ENCODE measurements around the gene KLHL7. TPM values are rescaled to one million over a fixed set of nuclear protein-coding genes. Genes with fewer than 3 reads are reported as not detected.

Gene KLHL7
- 29.0 and 32.1 TPM in 2 replicates for total RNA-seq
- 13.7 and 21.3 TPM in 2 replicates for polyA plus RNA-seq
- polyA plus RNA-seq (2011; cell fraction: cytosol; rRNA removed): 28.4 and 30.4 TPM in 2 replicates
- 20.2 and 27.8 TPM in 2 replicates for polyA plus RNA-seq (2011; cell fraction: nucleus; rRNA removed)
- polyA plus RNA-seq (2012): 32.8 and 43.3 TPM in 2 replicates
- 14.9 and 19.2 TPM in 2 replicates for polyA minus RNA-seq
- polyA minus RNA-seq (2011; cell fraction: cytosol; rRNA and poly(A)+ RNA removed): 15.2 TPM
- polyA minus RNA-seq (2011; cell fraction: nucleus; rRNA and poly(A)+ RNA removed): 22.0 and 23.4 TPM in 2 replicates
- Bru-seq, nascent RNA: percentile 66 among the genes with signal in this experiment
- BruChase-seq, experiment 1, labeled RNA remaining after a 6-hour chase: percentile 66 among the genes with signal in this experiment
- BruChase-seq, experiment 2, labeled RNA remaining after a 2-hour chase: percentile 66 among the genes with signal in this experiment
- long read RNA-seq, full-length matches to known transcripts: 79 of 105 reads
- long read RNA-seq, partial matches to known transcripts: 8 of 105 reads
- long read RNA-seq, other reads (novel, unspliced or antisense): 18 of 105 reads

GRCh38 chr7:23105644-23106056 lies at the start of gene KLHL7:
Gene KLHL7, plus strand, starts transcription at chr7:23105785. Its CDS starts 242 bp downstream, at chr7:23106027.
- peaks cover 17% of the 10 kb centered on the region for H3K4me1 ChIP-seq (ENCODE audit: control insufficient read depth, extremely low read depth, insufficient read depth, low read length)
- ChIA-PET CTCF (interaction anchor here (1.1 to 2.2 kb wide), 10 partner anchors 10 to 545 kb away, joined by 3 to 26 read pairs (median 4); no protein-coding TSS in a partner anchor), POLR2A (no interaction called here)
- DNase-seq (ENCODE audit: low read depth, low spot score) (peak; percentile 95), FAIRE-seq (peak; percentile 84)
- no TSS peak for BruUV-seq (replicated peaks)
- peak within 1 kb of the TSS; percentile 99 for H3K4me2 ChIP-seq (ENCODE audit: insufficient read depth, low read length)
- peak; percentile 89 for TF ChIP-seq POLR2AphosphoS5 (IDR thresholded peaks at IDR 0.05; ENCODE audit: insufficient read depth, low read depth, low read length)
- TF ChIP-seq EZH2 (IDR thresholded peaks at IDR 0.05; ENCODE audit: borderline replicate concordance, low read depth, low read length, severe bottlenecking): no peak
- TF ChIP-seq POLR2A (IDR thresholded peaks at IDR 0.05; ENCODE audit: low read depth, low read length): peak; percentile 93
- TF ChIP-seq JUN (IDR thresholded peaks at IDR 0.05; ENCODE audit: borderline replicate concordance, insufficient read depth, insufficient read length, low read depth): no peak
- dilution Hi-C loops (cut with MboI; ENCODE audit: extremely low pct_ligation_motif_present, low sequenced_read_pairs) (no loop called here), intact Hi-C loops (cut with micrococcal nuclease) (loop anchor here (1.0 to 5.0 kb wide), 2 partner anchors 77 to 93 kb away; partner anchors contain the start of genes HYCC1 and NUP42)
- H2AFZ ChIP-seq (ENCODE audit: low read depth, low read length): peak within 1 kb of the TSS; percentile 100
- H3K27me3 ChIP-seq (ENCODE audit: control insufficient read depth in 2 of 2, insufficient read depth in 2 of 2, low read length in 2 of 2): no peaks in the 10 kb centered on the region
- H3K9me1 ChIP-seq (replicated peaks; ENCODE audit: control insufficient read depth, extremely low read depth, insufficient read depth, low read length): no peaks in the 10 kb centered on the region
- no peaks in the 10 kb centered on the region for H3K36me3 ChIP-seq (ENCODE audit: control insufficient read depth in 2 of 2, extremely low read depth in 1 of 2, insufficient read depth in 2 of 2, low read length in 2 of 2)
- H3K27ac ChIP-seq (ENCODE audit: insufficient read depth, low read depth, low read length): peak within 1 kb of the TSS; percentile 78
- peak within 1 kb of the TSS; percentile 89 to 99 (median 96) for H3K4me3 ChIP-seq (replicated peaks in 1 of 3; ENCODE audit: insufficient read depth in 1 of 3, low read depth in 1 of 3, low read length in 3 of 3)
- peak within 1 kb of the TSS; percentile 94 for H3K9ac ChIP-seq (replicated peaks; ENCODE audit: extremely low read depth, insufficient read depth, low read length)
- H3K9me3 ChIP-seq (replicated peaks; ENCODE audit: control insufficient read depth, insufficient read depth, low read length): no peaks in the 10 kb centered on the region
- H4K20me1 ChIP-seq (replicated peaks; ENCODE audit: control insufficient read depth, extremely low read depth, insufficient read depth, low read length): peaks cover 2% of the 10 kb centered on the region
- peaks cover 36% of the 10 kb centered on the region for H3K79me2 ChIP-seq (ENCODE audit: control insufficient read depth, insufficient read depth, low read length)

- BruUV-seq (replicated peaks): no TSS peak
- H3K4me3 ChIP-seq (replicated peaks in 1 of 3; ENCODE audit: insufficient read depth in 1 of 3, low read depth in 1 of 3, low read length in 3 of 3): no peak overlapping the region
Observed at GRCh38 chr7:23058408-23059096, 47.0 kb upstream of the KLHL7 start.

More at GRCh38 chr7:23058408-23059096, 47.0 kb upstream of the KLHL7 start:
- TF ChIP-seq GATA2 (IDR thresholded peaks at IDR 0.05; ENCODE audit: insufficient read depth, insufficient read length, low read depth, low read length) (no peak), POLR2A (IDR thresholded peaks at IDR 0.05; ENCODE audit: low read depth, low read length) (no peak)
- no peaks in the 10 kb centered on the region for H3K9me3 ChIP-seq (replicated peaks; ENCODE audit: control insufficient read depth, insufficient read depth, low read length)
- H3K27ac ChIP-seq (ENCODE audit: insufficient read depth, low read depth, low read length): no peak overlapping the region
- H4K20me1 ChIP-seq (replicated peaks; ENCODE audit: control insufficient read depth, extremely low read depth, insufficient read depth, low read length): no peaks in the 10 kb centered on the region
- no peak overlapping the region for H2AFZ ChIP-seq (ENCODE audit: low read depth, low read length)
- intact Hi-C loops (cut with micrococcal nuclease) (loop anchor here (5.0 kb wide), 1 partner anchor 126 kb away; no protein-coding TSS in a partner anchor), dilution Hi-C loops (cut with MboI; ENCODE audit: extremely low pct_ligation_motif_present, low sequenced_read_pairs) (no loop called here)
- CTCF ChIA-PET: interaction anchor here (1.2 to 1.8 kb wide), 7 partner anchors 14 to 498 kb away, joined by 3 to 7 read pairs (median 4); no protein-coding TSS in a partner anchor
- no peaks in the 10 kb centered on the region for H3K27me3 ChIP-seq (ENCODE audit: control insufficient read depth in 2 of 2, insufficient read depth in 2 of 2, low read length in 2 of 2)
- DNase-seq (ENCODE audit: low read depth, low spot score): no peak
- no peak overlapping the region for H3K4me2 ChIP-seq (ENCODE audit: insufficient read depth, low read length)
- H3K9me1 ChIP-seq (replicated peaks; ENCODE audit: control insufficient read depth, extremely low read depth, insufficient read depth, low read length): no peaks in the 10 kb centered on the region
- FAIRE-seq: no peak
- H3K9ac ChIP-seq (replicated peaks; ENCODE audit: extremely low read depth, insufficient read depth, low read length): no peak overlapping the region
- H3K36me3 ChIP-seq (ENCODE audit: control insufficient read depth in 2 of 2, extremely low read depth in 1 of 2, insufficient read depth in 2 of 2, low read length in 2 of 2): no peaks in the 10 kb centered on the region
- POLR2A ChIA-PET: no interaction called here
- no peaks in the 10 kb centered on the region for H3K4me1 ChIP-seq (ENCODE audit: control insufficient read depth, extremely low read depth, insufficient read depth, low read length)
- no peaks in the 10 kb centered on the region for H3K79me2 ChIP-seq (ENCODE audit: control insufficient read depth, insufficient read depth, low read length)
